BLaER1 treated with 17β-estradiol and CSF1 and Interleukin-3, amounts not matched to agents 10 nM and 100 nM (cell line): ENCODE measurements around the gene TRIM69.
"Not testable (repeated sequence)": the region's sequence is repeated elsewhere in the genome, so short reads cannot be mapped to it uniquely, and the experiment has no call there.

Source experiments
- H3K27ac ChIP-seq, 11 experiments: shearing (Covaris generic); formaldehyde crosslinking; 2 replicates each; pipeline ENCODE4 v1.8.1; 2022
- H3K27me3 ChIP-seq, 11 experiments: shearing (Covaris generic); formaldehyde crosslinking; 2 replicates each; pipeline ENCODE4 v1.8.1; 2022
- H3K36me3 ChIP-seq, 11 experiments: shearing (Covaris generic); formaldehyde crosslinking; 2 replicates each; pipeline ENCODE4 v1.8.1; 2022
- H3K4me1 ChIP-seq, 10 experiments: shearing (Covaris generic); formaldehyde crosslinking; 2 replicates each; pipeline ENCODE4 v1.8.1; 2022
- H3K4me2 ChIP-seq, 11 experiments: shearing (Covaris generic); formaldehyde crosslinking; 2 replicates each; pipeline ENCODE4 v1.8.1; 2022
- H3K4me3 ChIP-seq, 10 experiments: shearing (Covaris generic); formaldehyde crosslinking; 2 replicates each; pipeline ENCODE4 v1.8.1; 2022
- H3K9ac ChIP-seq, 11 experiments: shearing (Covaris generic); formaldehyde crosslinking; 2 replicates each; pipeline ENCODE4 v1.8.1; 2022
- H3K9me3 ChIP-seq, 11 experiments: shearing (Covaris generic); formaldehyde crosslinking; replicated peaks in 1 of 11; 2 replicates each; pipeline ENCODE4 v1.8.1; 2022
- H4K20me1 ChIP-seq, 11 experiments: shearing (Covaris generic); formaldehyde crosslinking; 2 replicates each; pipeline ENCODE4 v1.8.1; 2022
- Cebpa-rat ChIP-seq, 11 experiments: shearing (Covaris generic); IDR thresholded peaks; 2 replicates each; pipeline ENCODE4 v1.8.1; 2022

The TRIM69 gene

GRCh38 chr15:44728576-44729407, 7.5 kb upstream of the TRIM69 start:
- no peaks in the 10 kb centered on the region for H4K20me1 ChIP-seq
- peak overlapping the region; percentile 85 to 96 (median 91) for H3K4me2 ChIP-seq
- peak overlapping the region; percentile 85 to 97 (median 91) for H3K27ac ChIP-seq
- H3K4me3 ChIP-seq: peak overlapping the region; percentile 70 to 85 (median 75)
- no peaks in the 10 kb centered on the region for H3K9me3 ChIP-seq
- no peak for TF ChIP-seq Cebpa-rat (IDR thresholded peaks at IDR 0.05)
- H3K27me3 ChIP-seq: no peaks in the 10 kb centered on the region
- H3K9ac ChIP-seq: peak overlapping the region; percentile 84 to 96 (median 90)
- peaks cover 55 to 77% (median 70%) of the 10 kb centered on the region in 10 experiments for H3K4me1 ChIP-seq
- peaks cover 0 to 16% (median 11%) of the 10 kb centered on the region in 11 experiments; a peak in 11 of 22 replicates for H3K36me3 ChIP-seq

- peak overlapping the region; percentile 78 to 96 (median 87) for H3K4me2 ChIP-seq
- no peaks in the 10 kb centered on the region for H4K20me1 ChIP-seq
- peaks cover 0 to 16% (median 11%) of the 10 kb centered on the region in 11 experiments; a peak in 11 of 22 replicates for H3K36me3 ChIP-seq
- peak overlapping the region; percentile 84 to 96 (median 90) for H3K9ac ChIP-seq
- no peaks in the 10 kb centered on the region for H3K9me3 ChIP-seq
- H3K4me1 ChIP-seq: peaks cover 54 to 74% (median 66%) of the 10 kb centered on the region in 10 experiments
- peak in 3 of 11 experiments; percentile 26 to 49 (median 33); a peak in 1 of 22 replicates for TF ChIP-seq Cebpa-rat (IDR thresholded peaks at IDR 0.05)
- peak overlapping the region; percentile 85 to 97 (median 91) for H3K27ac ChIP-seq
- H3K27me3 ChIP-seq: no peaks in the 10 kb centered on the region
- H3K4me3 ChIP-seq: peak overlapping the region; percentile 70 to 85 (median 75)
Measured at GRCh38 chr15:44729408-44730127, 6.8 kb upstream of the TRIM69 start.

GRCh38 chr15:44734839-44735481, 1.4 kb upstream of the TRIM69 start:
- peaks cover 36 to 71% (median 40%) of the 10 kb centered on the region in 10 experiments for H3K4me1 ChIP-seq
- H3K9ac ChIP-seq: peak overlapping the region; percentile 30 to 69 (median 60); a peak in 17 of 22 replicates
- no peaks in the 10 kb centered on the region for H3K27me3 ChIP-seq
- no peaks in the 10 kb centered on the region for H4K20me1 ChIP-seq
- H3K9me3 ChIP-seq: no peaks in the 10 kb centered on the region
- peak overlapping the region; percentile 68 to 85 (median 76) for H3K4me2 ChIP-seq
- peak overlapping the region; percentile 65 to 88 (median 79) for H3K27ac ChIP-seq
- peaks cover 0 to 16% (median 11%) of the 10 kb centered on the region in 11 experiments; a peak in 11 of 22 replicates for H3K36me3 ChIP-seq
- peak overlapping the region in 2 of 10 experiments; percentile 11 to 13; a peak in 1 of 20 replicates for H3K4me3 ChIP-seq
- TF ChIP-seq Cebpa-rat (IDR thresholded peaks at IDR 0.05): no peak

- Histone ChIP-seq H3K36me3 (peaks cover 0 to 16% (median 11%) of the 10 kb centered on the region in 11 experiments; a peak in 11 of 22 replicates), H3K4me3 (peak overlapping the region in 2 of 10 experiments; percentile 11 to 13; a peak in 3 of 20 replicates), H3K27ac (peak overlapping the region; percentile 65 to 88 (median 79)), H3K27me3 (no peaks in the 10 kb centered on the region), H3K9ac (peak overlapping the region; percentile 30 to 69 (median 60); a peak in 20 of 22 replicates), H4K20me1 (no peaks in the 10 kb centered on the region), H3K9me3 (no peaks in the 10 kb centered on the region), H3K4me1 (peaks cover 29 to 65% (median 35%) of the 10 kb centered on the region in 10 experiments), H3K4me2 (peak overlapping the region; percentile 68 to 85 (median 76))
- TF ChIP-seq Cebpa-rat (IDR thresholded peaks at IDR 0.05): peak in 1 of 11 experiments; percentile 65; a peak in 2 of 22 replicates
Measured at GRCh38 chr15:44735482-44736180, 697 bp upstream of the TRIM69 start.

GRCh38 chr15:44738340-44738984, 2.1 kb downstream of the TRIM69 start:
- peaks cover 0 to 4% (median 0%) of the 10 kb centered on the region in 11 experiments; a peak in 2 of 22 replicates for H3K9me3 ChIP-seq
- no peak overlapping the region for H3K27ac ChIP-seq
- no peaks in the 10 kb centered on the region for H4K20me1 ChIP-seq
- no peak overlapping the region for H3K4me3 ChIP-seq
- H3K36me3 ChIP-seq: no peaks in the 10 kb centered on the region
- peak overlapping the region in 1 of 11 experiments; percentile 21; a peak in 1 of 22 replicates for H3K4me2 ChIP-seq
- H3K27me3 ChIP-seq: no peaks in the 10 kb centered on the region
- H3K9ac ChIP-seq: no peak overlapping the region
- H3K4me1 ChIP-seq: peaks cover 21 to 47% (median 27%) of the 10 kb centered on the region in 10 experiments
- no peak for TF ChIP-seq Cebpa-rat (IDR thresholded peaks at IDR 0.05)

GRCh38 chr15:44739222-44739847, 3.0 kb downstream of the TRIM69 start:
- not testable (repeated sequence) for H3K36me3 ChIP-seq

GRCh38 chr15:44743454-44743853, 7.1 kb downstream of the TRIM69 start:
- H3K4me2 ChIP-seq, H3K36me3 ChIP-seq, H3K27me3 ChIP-seq, H3K9me3 ChIP-seq, H4K20me1 ChIP-seq, H3K9ac ChIP-seq, H3K27ac ChIP-seq, H3K4me1 ChIP-seq, H3K4me3 ChIP-seq: not testable (repeated sequence)

More at GRCh38 chr15:44739222-44739847, 3.0 kb downstream of the TRIM69 start:
- H3K4me2 ChIP-seq, H3K4me3 ChIP-seq, H3K27ac ChIP-seq, H3K9me3 ChIP-seq, H3K27me3 ChIP-seq, H3K9ac ChIP-seq, H4K20me1 ChIP-seq: not testable (repeated sequence)
- peaks cover 21 to 40% (median 24%) of the 10 kb centered on the region in 10 experiments for H3K4me1 ChIP-seq
